GM18867 (cell line): ENCODE measurements around the gene CAMK1D.
"Not testable (repeated sequence)": the region's sequence is repeated elsewhere in the genome, so short reads cannot be mapped to it uniquely, and the experiment has no call there.

ENCODE experiments used
- ATAC-seq: cut with Tn5 transposase; IDR thresholded peaks from one replicate; pipeline ENCODE4 v1.9.1; 2021; ENCODE audit warnings: mild to moderate bottlenecking, moderate library complexity; ENCODE audit not compliant: unreplicated experiment

The CAMK1D gene

DNA sequence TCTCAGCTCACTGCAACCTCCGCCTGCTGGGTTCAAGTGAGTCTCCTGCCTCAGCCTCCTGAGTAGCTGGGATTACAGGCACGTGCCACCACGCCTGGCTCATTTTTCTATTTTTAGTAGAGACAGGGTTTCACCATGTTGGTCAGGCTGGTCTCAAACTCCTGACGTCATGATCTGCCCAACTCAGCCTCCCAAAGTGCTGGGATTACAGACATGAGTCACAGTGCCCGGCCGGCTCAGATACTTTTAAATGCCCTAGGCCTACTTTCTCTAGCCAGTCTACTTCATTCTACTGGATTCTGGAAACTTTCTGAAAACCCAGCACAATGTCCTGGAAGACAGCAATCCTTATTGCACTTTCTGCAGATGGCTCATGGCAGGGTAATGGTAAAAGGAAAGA is 516.2 kb downstream of the CAMK1D start:
- not testable (repeated sequence) for ATAC-seq

DNA sequence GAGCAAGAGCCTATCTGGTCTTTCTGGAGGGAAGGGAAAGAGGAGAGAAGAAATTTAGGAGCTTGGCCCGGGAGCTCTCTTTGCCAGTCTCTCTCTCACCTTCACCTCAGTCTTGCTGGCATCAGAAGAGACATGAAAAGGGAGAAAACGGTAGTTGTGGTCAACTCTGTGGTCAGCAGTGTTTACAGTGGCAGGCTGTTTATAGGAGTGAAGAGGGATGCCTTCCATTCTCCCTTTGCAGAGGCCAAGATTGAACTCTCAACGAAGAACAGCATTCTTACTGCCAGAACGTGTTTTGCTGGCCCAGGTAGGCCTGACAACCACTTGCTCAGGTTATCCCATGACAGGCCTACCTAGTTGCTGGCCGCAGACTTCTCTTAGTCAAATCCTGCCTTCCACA is 518.9 kb downstream of the CAMK1D start:
- ATAC-seq: no peak

DNA sequence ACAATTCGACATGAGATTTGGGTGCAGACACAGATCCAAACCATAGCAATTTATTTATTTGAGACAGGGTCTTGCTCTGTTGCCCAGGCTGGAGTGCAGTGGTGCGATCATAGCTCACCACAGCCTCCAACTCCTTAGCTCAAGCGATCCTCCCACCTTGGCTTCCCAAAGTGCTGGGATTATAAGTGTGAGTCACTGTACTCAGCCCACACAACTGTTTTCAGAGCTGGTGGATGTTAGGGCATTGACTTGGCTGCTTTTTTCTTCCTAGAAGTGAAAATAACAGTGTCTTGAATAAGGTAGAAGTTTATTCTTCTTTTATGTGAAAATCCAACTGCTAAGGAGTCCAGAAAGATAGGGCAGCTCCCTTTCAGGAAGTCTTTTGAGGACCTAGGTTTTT is 520.1 kb downstream of the CAMK1D start:
- ATAC-seq: no peak

DNA sequence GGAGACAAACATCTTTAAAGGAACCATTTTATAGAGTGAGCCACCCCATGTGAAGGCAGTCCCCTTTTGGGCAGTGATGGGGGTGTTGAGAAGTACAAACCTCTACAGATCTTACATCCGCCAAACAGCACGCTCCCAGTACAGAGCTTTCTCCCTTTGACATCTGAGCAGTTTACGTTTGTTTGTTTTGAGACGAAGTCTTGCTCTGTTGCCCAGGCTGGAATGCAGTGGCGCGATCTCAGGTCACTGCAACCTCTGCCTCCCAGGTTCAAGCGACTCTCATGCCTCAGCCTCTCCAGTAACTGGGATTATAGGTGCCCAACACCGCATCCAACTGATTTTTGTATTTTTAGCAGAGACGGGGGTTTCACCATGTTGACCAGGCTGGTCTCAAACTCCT is 523.2 kb downstream of the CAMK1D start:
- no peak for ATAC-seq

DNA sequence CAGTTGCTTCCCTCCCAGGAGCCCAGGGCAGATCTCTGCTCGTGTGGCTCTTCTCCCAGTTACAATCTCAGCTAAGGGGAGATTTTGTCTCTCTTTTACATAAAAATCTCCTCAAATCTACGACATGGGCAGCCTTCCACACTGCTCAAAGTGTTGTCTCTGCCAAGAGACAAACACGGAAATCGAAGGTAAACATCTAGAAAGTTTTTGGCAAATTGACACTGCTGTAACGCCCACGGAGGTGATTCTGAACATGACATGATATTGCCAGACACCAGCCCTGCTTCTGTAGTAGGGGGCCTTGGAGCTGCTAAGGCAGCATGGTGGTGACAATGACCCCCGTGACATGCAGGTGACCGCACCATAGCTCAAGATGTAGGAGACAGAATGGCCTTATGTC is 523.8 kb downstream of the CAMK1D start:
- no peak for ATAC-seq

DNA sequence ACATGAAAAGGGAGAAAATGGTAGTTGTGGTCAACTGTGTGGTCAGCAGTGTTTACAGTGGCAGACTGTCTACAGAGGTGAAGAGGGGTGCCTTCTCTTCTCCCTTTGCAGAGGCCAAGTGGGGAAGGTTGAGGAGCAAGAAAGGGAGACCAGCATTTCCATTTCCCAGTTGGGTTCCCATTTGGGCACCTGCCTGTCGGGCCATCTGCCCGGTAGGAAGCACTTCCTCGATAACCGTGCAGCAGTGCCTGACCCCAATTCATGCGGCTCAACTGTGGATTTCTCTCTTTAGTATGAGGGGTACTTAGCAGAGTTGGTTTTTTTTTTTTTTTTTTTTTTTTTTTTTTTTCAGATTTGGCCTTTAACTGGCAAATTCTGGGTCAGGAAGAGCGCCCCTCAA is 525.2 kb downstream of the CAMK1D start:
- ATAC-seq: no peak

DNA sequence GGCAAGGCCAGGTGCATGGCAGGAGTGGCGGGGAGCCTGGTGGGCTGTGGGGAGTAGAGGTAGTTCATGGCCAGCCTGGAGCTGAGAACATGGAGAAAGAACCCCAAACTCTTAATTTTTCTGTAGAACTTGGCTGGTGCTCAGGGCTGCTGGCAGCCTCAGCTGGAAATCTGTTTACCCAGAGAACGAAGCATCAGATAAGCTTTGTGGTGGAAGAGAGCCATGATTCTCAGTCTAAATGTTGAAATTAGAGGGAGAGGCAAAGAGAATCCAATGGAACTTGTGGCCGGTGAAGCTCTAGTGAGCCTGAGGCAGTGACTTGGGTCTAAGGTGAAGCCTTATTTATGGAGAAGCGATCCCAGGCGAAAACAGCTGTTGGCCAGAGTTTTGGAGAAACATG is 525.8 kb downstream of the CAMK1D start:
- no peak for ATAC-seq

DNA sequence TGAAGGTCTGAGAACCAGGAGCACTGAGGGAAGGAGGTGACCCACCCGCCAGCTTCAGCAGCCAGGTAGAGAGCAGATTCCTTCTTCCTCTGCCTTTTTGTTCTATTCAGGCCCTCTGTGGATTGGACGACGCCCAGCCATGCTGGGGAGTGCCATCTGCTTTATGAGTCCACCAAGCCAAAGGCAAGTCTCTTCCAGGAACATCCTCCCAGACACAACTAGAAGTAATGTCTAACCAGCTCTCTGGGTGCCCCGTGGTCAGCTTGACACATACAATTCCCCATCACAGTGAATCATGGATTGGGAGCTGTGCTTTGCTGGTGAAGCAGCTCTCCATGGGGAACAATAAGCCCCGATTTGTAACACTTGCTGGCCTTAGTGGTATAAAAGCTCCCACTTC is 526.9 kb downstream of the CAMK1D start:
- ATAC-seq: no peak

DNA sequence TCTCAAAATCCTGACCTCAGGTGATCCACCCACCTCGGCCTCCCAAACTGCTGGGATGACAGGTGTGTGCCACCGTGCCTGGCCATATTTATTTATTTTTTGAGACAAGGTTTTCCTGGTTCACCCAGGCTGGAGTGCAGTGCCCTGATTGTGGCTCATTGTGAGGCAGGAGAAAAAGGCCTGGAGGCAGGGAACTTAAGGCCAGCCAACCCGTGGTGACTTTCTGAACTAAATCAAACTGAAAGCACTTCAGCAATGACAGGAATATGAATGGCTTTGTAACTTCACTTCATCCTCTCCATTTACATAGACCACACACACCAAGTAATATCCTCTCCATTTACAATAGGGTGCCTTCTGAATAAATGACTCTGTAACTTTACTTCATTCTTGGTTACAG is 527.8 kb downstream of the CAMK1D start:
- no peak for ATAC-seq

DNA sequence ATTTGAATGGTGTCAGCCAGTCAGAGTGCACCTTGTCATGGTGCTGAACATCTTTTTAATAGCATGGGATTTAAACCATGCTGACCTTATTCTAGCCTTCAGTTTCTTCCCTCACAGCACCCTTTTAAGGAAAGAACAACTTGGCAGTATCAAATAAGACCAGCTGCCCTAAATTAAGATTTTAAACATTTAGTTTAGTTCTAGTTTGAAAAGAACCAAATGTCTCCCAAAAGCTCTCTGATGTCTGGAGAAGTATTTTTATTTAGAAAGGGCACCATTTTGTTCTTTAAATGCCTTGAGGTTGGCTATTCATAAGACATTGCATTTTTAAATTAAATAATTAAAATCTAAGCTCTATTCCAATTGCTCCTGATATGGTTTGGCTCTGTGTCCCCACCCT is 531.1 kb downstream of the CAMK1D start:
- ATAC-seq: no peak

DNA sequence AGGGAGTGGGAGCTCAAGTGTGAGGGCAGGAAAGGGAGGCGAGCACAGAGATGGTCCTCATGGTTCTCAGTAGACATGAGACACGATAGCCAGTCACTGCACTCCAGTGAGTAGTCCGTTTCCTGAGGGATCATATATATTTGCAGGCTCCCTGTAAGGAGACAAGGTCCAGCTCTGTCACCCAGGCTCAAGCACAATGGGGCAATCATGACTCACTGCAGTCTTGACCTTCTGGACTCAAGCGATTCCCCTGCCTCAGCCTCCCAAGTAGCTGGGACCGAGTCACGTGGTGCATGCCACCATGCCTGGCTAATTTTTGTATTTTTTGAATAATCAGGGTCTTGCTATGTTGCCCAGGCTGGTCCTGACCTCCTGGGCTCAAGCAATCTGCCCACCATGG is 535.5 kb downstream of the CAMK1D start:
- no peak for ATAC-seq
